Right lobe of liver (tissue), 6 donors: ENCODE measurements around the gene VAT1. TPM values are rescaled to one million over a fixed set of nuclear protein-coding genes. Genes with fewer than 3 reads are reported as not detected.

Source experiments
- ATAC-seq, 4 donors: fragments of 200-7000 bp; cut with Tn5 transposase; one replicate each; pipeline ENCODE4 v1.9.1; 2020; ENCODE audit warnings: mild to moderate bottlenecking in 4 of 4, moderate library complexity in 4 of 4
- DNase-seq, 3 donors: peaks; one replicate each; pipeline ENCODE4 v3.0.0-alpha.2; 2020
- H3K27ac ChIP-seq, 3 donors: fragments of 200-600 bp; one replicate each; pipeline ENCODE4 v1.8.0; 2022
- H3K27me3 ChIP-seq, 2 donors: fragments of 200-600 bp; one replicate each; pipeline ENCODE4 v1.8.0; 2022
- H3K36me3 ChIP-seq, 4 donors: fragments of 200-600 bp; sonication (generic) in 1 of 4; one replicate each; pipeline versions ENCODE4 v1.5.1 to v1.8.0; 2017 to 2022; ENCODE audit warnings: control low read depth in 1 of 4
- H3K4me1 ChIP-seq, 4 donors: fragments of 200-600 bp; sonication (generic) in 1 of 4; one replicate each; pipeline versions ENCODE4 v1.5.1 to v1.8.0; 2017 to 2022; ENCODE audit warnings: control low read depth in 1 of 4
- H3K4me3 ChIP-seq, 3 donors: fragments of 200-600 bp; one replicate each; pipeline ENCODE4 v1.8.0; 2022
- H3K9me3 ChIP-seq, 4 donors: fragments of 200-600 bp; sonication (generic) in 1 of 4; one replicate each; pipeline versions ENCODE4 v1.5.1 to v1.8.0; 2017 to 2022; ENCODE audit warnings: control low read depth in 1 of 4
- POLR2A ChIP-seq: fragments of 450-650 bp; IDR thresholded peaks from one replicate; pipeline ENCODE4 v1.6.1; 2017; ENCODE audit warnings: antibody characterized with exemption, mild to moderate bottlenecking
- WGBS: methylation state at CpG from one replicate; pipeline ENCODE4 v1.1.6; 2018; ENCODE audit warnings: low coverage, low lambda C conversion rate; ENCODE audit not compliant: insufficient coverage; ENCODE audit errors: missing lambda C conversion rate; 5-methylcytosine and 5-hydroxymethylcytosine counted together
- intact Hi-C, 2 donors: fragments of 100-400 bp; cut with DNase I; formaldehyde crosslinking; loops; one replicate each; pipeline versions ENCODE4 v1.11.2 to v1.14.1; 2022
- long read RNA-seq: library from polyadenylated mRNA; unstranded; transcript quantifications from one replicate; pipeline ENCODE4 v2.0.0, GENCODE V29; 2019
- total RNA-seq, 6 experiments: library from RNA; depleted of rRNA in 2 of 6; stranded (reverse); fragments of >200 nt in 2 of 6; fragmentation: NEBNext Ultra II Directional in 3 of 6; extraction: Animal tissue kit (Norgen Biotek cat#: 25700) in 3 of 6; gene quantifications; one replicate each; pipeline versions ENCODE4 v1.1.0 to v1.2.4, GENCODE V29; 2016 to 2023
- TF ChIP-seq, protein P1 (sequence below), 4 donors: fragments of 200-600 bp in 3 of 4; fragments of 450-650 bp in 1 of 4; IDR thresholded peaks; one replicate each; pipeline versions ENCODE4 v1.5.1 to v1.8.0; 2016 to 2022; ENCODE audit warnings: antibody characterized with exemption in 4 of 4, mild to moderate bottlenecking in 2 of 4
- donor health status: DM: no; HTN: yes; CAD: no.
- donor health status: DM: no; HTN: no; CAD: no.
- donor health status: DM: no; HTN: no; CAD: no.
- donor health status: DM: no; HTN: yes; CAD: no.
- donor health status: DM: no; HTN: yes; CAD: no.

The VAT1 gene
- total RNA-seq, result 10 to 100 TPM; 38.2 to 51.6 (median 43.3) TPM
- long read RNA-seq, partial matches to known transcripts, result 0 of 6 reads
- long read RNA-seq, other reads (novel, unspliced or antisense), result 3 of 6 reads

DNA sequence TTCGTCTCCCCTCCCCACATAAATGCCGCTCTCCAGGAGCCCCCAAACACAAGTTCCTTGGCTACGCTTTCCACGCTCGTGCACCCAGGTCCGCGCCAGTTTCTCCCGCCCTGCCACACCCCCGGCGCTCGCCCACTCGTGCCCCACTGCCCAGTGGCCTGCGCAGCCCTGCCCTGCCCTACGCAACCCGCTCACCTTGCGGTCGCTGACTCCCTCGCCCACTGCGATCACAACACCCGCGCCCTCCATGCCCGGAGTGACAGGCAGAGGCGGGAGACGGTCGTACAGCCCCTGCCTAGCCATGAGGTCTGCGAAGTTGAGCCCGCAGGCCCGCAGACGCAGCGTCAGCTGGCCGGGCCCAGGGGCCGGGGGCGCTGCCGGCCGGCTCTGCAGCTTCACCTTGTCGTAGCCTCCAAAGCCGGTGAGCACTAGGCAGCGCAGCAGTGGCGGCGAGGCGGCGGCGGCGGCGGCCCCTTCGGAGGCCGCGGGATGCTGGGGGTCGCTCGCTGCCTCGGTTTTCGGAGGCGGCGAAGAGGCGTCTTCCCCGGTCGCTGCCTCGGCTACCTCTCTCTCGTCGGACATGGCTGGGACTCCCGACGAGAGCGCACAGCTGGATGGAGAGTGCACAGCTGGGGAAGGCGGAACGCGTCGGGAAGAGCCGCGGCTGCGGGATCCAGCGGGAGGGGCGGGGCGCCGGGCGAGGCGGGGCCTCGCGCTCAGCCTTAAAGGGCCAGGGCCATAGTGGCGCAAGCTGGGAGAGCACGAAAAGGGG lies at the start of gene VAT1:
Gene VAT1, minus strand, starts transcription at position 645 of the 772 bp plus-strand sequence. Its CDS starts 63 bp downstream, at position 582.
- peak; percentile 69 to 80 (median 76) for ATAC-seq
- WGBS, result 0% methylated on average over 4 of the region's 80 CpGs
- peak; percentile 85 to 86 (median 86) for DNase-seq
- Histone ChIP-seq H3K4me3 (peak within 1 kb of the TSS; percentile 91 to 100 (median 92)), H3K27me3 (no peaks in the 10 kb centered on the region), H3K27ac (peak within 1 kb of the TSS; percentile 58 to 69 (median 68)), H3K4me1 (peaks cover 0 to 4% (median 0%) of the 10 kb centered on the region in 4 donors), H3K9me3 (no peaks in the 10 kb centered on the region), H3K36me3 (no peaks in the 10 kb centered on the region)
- intact Hi-C loops, result loop anchor here in 1 of 2 donors (10.0 kb wide), 1 partner anchor 123 kb away; no protein-coding TSS in a partner anchor
- TF ChIP-seq, protein P1, sequence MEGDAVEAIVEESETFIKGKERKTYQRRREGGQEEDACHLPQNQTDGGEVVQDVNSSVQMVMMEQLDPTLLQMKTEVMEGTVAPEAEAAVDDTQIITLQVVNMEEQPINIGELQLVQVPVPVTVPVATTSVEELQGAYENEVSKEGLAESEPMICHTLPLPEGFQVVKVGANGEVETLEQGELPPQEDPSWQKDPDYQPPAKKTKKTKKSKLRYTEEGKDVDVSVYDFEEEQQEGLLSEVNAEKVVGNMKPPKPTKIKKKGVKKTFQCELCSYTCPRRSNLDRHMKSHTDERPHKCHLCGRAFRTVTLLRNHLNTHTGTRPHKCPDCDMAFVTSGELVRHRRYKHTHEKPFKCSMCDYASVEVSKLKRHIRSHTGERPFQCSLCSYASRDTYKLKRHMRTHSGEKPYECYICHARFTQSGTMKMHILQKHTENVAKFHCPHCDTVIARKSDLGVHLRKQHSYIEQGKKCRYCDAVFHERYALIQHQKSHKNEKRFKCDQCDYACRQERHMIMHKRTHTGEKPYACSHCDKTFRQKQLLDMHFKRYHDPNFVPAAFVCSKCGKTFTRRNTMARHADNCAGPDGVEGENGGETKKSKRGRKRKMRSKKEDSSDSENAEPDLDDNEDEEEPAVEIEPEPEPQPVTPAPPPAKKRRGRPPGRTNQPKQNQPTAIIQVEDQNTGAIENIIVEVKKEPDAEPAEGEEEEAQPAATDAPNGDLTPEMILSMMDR (IDR thresholded peaks at IDR 0.05), result no peak
- TF ChIP-seq POLR2A, result peak; percentile 46

DNA sequence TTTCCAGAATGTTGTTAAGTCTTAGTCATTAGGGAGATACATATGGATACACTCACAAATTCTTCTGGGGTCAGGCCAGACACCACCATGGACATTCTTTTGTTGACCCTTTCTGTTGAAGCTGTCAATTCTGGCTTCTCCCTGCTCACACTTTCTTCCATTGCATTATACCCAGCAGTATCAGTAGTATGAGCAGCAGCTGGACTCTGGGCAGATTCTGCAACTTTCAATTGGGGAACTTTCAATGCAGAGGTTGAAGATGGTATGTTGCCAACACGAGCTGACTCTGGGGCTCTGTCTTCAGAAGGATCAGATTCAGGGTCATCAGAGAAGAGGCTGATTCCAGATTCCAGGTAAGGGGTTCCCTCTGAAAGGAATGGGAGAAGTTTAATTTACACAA lies 48.7 kb upstream of the VAT1 start:
- H3K9me3 ChIP-seq, result no peaks in the 10 kb centered on the region
- TF ChIP-seq, protein P1 (IDR thresholded peaks at IDR 0.05), result no peak
- TF ChIP-seq POLR2A, result no peak
- no peaks in the 10 kb centered on the region for H3K36me3 ChIP-seq
- no peaks in the 10 kb centered on the region for H3K27me3 ChIP-seq
- peak overlapping the region in 2 of 3 donors; percentile 35 to 36 for H3K4me3 ChIP-seq
- WGBS, result 0% methylated on average over 1 of the region's 1 CpG
- peak; percentile 10 to 53 (median 43) for ATAC-seq
- intact Hi-C loops, result no loop called here
- H3K27ac ChIP-seq, result peak overlapping the region in 2 of 3 donors; percentile 65 to 85
- H3K4me1 ChIP-seq, result peaks cover 0 to 25% (median 7%) of the 10 kb centered on the region in 4 donors
- no peak for DNase-seq

DNA sequence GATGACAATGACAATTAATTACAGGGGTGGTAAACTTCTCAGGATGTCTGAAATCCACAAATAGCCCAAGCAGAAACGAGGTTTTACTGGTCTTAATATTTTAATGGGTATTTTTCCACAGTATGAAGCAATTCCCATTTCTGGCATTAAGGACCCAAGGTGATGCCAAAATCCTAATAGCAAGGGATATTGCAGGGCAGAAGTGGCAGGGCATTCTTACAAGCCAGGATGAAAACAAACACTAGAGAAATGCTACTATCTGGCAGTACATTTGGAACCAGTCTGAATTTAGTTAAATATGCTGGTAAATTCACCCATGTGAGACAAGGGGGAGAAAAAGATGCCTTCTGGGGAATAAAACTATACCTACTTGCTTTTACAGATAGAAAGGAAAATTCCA lies 48.1 kb upstream of the VAT1 start:
- H3K9me3 ChIP-seq, result no peaks in the 10 kb centered on the region
- peak in 1 of 3 donors; percentile 61 for DNase-seq
- TF ChIP-seq POLR2A, result no peak
- TF ChIP-seq, protein P1 (IDR thresholded peaks at IDR 0.05), result no peak
- peak overlapping the region in 2 of 3 donors; percentile 65 to 85 for H3K27ac ChIP-seq
- intact Hi-C loops, result no loop called here
- H3K27me3 ChIP-seq, result no peaks in the 10 kb centered on the region
- H3K4me1 ChIP-seq, result peaks cover 0 to 25% (median 7%) of the 10 kb centered on the region in 4 donors
- H3K36me3 ChIP-seq, result no peaks in the 10 kb centered on the region
- peak; percentile 39 to 74 (median 68) for ATAC-seq
- peak overlapping the region in 2 of 3 donors; percentile 35 to 36 for H3K4me3 ChIP-seq
- WGBS, result 30% methylated on average over 1 of the region's 1 CpG

DNA sequence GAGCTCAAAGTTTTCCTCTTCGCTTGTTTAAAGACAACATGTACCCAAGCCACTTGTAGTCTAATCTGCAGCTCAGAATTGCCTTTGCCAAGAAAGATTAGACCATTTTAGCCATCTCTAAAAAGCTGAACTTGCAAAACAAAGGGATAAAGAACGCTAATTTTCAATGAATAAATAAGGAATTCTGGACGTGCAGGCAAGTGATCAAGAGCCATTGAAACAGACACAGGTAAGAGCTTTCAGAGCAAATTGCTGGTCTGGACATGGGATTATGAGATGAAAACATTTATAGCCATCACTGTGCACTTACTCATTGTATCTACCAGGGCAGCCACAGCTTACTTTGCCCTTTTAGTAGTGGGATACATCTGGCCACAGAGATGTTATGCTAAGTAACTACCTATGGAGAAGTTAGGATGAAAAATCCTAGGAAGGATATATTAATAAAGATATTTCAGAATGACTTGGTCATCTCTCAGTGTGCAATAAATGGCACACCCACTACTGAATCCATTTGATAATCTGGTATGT lies 47.2 kb upstream of the VAT1 start:
- Histone ChIP-seq H3K27me3 (no peaks in the 10 kb centered on the region), H3K4me1 (peaks cover 0 to 25% (median 7%) of the 10 kb centered on the region in 4 donors), H3K9me3 (no peaks in the 10 kb centered on the region), H3K36me3 (no peaks in the 10 kb centered on the region), H3K4me3 (peak overlapping the region in 2 of 3 donors; percentile 35 to 36), H3K27ac (peak overlapping the region in 2 of 3 donors; percentile 65 to 85)
- 33% methylated on average over 3 of the region's 3 CpGs for WGBS
- ATAC-seq (peak; percentile 47 to 72 (median 64)), DNase-seq (no peak)
- TF ChIP-seq POLR2A, result no peak
- TF ChIP-seq, protein P1 (IDR thresholded peaks at IDR 0.05), result no peak
- intact Hi-C loops, result no loop called here
